SW480 (cell line): Measurements from ENCODE around the gene ARHGAP15.

Experiments used
- DNase-seq: peaks from one replicate; pipeline ENCODE4 v3.0.0-alpha.2; 2016; ENCODE audit warnings: low spot score

The ARHGAP15 gene

DNA sequence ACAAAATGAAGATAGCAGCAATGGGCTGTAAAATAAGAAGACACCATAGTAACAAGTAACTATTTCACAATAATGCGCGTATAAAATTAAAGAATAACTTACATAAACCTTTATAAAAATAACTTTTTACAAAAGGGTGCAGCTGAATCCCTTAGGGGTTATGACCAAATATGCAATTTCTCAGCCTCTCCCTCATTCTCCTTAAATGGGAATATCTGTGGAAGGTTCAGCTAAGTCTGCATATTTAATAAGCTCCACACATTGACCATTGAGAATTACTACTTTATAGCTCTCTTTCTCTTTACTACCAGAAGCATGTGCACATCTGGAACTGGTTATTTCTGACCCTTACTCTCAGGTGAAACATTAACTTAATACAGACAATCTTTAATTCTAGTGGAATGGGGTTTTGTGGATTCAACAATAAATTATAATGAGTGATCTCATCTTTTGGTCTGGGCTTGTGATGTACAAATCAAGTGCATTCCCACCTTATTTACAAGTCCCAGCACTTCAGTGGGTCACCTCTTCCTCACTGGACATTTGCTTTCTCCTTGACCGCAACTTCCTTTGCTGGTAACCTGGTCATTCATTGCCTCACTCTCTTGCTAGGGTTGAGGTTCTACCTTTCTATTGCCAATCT, 15.7 kb downstream of the ARHGAP15 start:
- no peak for DNase-seq

DNA sequence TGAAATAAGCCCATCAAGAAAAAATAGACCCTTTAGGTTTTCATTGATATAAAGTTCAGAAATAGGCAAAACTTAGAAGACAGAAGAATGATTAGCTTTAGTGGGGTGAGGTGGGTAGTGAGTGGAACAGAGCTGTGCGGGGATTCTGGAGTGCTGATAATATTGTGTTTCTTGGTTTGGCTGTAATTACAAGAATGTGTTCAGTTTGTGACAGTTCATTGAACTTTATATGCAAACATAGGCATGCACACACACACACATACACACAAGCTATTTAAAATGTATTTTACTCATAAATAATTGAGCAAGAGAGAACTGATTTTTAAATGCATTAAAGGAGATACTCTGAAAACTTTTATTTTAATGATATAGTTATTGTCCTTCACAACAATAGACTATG, 17.1 kb downstream of the ARHGAP15 start:
- DNase-seq = no peak

DNA sequence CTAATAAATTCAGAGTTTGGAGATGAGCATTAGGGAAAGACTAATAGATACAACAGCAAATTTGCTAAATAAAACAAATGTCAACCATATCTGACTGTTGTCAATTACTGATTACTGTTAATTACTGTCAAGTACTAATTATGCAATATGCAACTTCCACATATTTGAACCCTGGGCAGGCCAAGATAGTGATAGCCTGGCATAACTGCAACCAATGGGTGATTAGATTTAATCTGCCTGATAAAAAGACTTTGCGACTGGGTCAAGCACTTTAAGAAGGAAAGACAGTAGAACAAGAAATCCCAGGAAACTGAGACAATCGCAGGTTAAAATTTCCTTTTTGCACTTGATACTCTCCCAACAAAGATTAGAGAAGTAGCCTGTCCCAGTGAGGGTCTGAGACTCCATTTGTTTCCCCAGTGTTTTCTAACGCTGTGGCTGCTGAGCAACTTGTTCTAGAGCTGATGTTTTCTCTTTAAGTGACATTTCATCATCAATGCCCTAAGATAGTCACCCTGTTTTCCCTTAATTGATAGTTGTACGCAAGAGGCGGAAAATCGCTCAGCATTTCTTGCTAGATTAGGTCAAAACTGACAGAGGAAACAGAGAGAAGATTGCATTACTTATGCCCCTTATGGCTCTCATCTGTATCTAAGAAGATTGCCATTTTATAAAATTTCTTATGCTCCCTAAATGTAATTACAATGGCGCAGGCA, 17.8 kb downstream of the ARHGAP15 start:
- no peak for DNase-seq

DNA sequence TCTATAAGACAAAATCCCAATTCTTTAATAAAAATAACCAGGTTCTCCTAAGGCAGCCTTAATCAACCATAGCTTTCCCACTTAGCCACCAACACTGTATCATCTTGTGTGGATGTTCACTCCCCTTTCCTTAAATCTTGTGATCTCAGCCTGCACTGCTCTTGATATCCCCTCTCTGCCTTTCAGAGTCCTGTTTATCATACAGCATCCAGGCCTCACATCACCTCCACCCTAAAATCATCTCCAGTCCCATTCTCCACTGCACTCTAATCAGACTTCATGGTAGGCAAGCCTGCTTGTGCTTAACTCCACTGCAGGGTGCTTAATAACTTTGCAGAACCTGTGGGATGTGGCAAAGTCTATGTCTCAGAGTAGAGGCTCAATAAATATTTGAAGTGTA, 18.8 kb downstream of the ARHGAP15 start:
- no peak for DNase-seq

DNA sequence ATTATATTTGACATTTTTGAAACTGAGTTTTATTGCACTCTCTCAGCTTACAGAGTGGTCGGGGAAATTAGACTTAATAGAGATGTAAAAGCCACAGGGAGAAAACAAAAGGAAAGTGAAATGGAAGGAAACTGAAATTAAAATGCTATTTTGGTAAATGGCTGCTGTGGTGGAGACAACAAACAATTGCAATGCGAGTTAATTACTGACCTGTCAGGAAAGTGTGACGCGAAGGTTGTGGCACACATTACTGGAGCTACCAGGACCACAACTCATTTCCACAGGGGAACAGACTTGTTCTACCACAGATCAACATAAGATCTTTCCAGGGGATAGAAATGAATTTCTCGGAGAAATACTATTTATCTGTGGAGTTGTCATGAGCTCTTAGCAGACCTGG, 19.5 kb downstream of the ARHGAP15 start:
- DNase-seq = no peak

DNA sequence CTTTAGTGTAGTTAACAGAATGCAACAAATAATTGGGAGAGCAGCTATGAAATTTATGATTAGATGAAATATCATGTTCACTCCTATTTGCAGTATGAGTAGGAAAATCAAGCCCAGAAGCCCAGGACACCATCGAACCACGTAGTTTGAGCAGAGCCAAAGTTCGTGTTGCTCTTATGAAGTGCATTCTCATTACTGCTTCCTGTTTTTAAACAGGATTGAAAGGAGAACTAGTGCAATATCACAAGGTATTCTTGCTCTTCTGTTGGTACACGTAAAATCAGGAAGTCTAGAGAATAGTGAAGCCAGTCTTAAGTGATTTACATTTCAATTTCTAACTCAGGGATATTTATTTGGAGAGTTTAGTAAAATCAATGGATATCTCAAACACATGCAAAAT, 21.1 kb downstream of the ARHGAP15 start:
- no peak for DNase-seq

DNA sequence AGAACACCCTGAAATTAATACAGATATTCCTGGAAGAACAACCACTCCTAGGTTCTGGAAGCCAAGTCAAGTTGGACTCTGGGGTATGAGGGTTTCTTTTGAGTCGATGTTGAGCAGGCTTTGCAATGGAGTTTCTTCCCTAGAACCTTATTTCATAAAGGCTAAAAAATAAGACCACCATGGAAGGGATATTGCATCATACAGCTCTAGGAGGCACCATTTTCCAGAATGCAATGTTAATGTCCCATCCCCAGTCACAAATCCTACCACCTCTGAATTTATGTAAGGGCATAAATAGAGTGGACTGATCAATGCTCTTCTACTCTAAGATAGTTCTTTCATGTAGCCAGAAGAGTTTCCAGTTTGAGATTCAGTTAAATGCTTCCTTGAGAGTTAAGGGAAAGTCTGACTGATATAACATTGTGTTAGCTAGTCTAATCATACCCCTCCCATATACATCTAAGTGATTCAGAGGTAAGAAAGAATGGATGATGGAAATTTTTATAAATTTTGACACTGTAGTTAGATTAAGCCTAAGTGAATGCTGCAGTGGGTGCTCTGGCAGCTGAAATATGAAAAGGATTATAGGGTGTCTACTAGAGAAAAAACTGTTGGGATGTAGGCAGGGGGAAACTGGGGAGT, 22.0 kb downstream of the ARHGAP15 start:
- DNase-seq = no peak

DNA sequence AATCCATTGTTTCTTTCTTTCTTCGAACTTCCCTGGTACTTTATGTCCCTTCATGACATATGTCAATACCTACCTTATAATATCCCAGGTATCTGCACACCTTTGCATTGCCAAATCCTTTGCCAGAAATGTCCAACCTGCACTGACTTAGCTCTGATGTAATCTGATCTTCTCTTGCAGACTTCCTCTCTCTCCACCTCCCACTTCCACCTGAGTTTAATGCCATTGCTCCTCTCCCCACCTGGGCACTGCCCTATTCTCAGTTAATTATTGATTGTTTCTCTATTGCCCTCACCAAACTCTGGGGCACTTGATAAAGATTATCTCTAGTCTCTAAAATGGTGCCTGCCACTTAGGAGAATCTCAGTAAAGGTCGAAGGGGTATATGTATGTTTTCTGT, 23.0 kb downstream of the ARHGAP15 start:
- DNase-seq = no peak

DNA sequence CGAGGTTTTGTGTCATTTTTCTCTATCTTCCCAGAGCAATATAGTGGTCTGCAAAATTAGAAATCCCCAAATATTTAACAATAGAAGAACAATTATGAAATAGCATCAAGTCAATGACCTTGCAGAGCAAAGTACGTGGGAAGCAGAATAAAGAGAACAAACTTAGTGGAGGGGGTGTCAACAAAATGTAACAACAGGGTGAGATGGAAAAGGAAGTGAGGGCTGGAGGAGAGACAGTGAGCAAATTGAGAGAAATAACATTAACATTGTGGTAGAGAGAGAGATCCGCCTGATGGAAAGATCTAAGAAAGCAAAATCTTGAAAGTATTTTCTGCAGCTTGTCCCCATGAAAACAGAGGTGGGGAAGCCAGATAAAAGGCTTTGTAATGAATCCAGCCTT, 23.4 kb downstream of the ARHGAP15 start:
- no peak for DNase-seq

DNA sequence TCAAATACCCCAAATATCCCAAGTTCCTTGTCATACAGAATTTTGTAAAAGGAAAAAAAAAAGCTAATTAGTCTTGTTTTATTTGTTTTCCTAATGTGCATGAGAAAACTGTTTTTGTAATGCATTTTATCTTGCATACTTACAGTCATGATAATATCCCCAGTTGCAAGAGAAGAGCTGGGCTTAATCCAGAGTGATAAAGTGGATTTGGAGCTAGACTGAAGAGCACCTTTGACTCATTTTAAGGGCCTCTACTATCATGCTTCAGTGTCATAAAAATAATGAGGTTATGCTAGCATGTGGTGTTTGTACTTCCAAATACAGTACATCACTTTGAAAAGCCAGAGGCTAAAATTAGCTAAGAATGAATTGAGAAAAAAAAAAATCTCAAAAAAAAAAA, 26.4 kb downstream of the ARHGAP15 start:
- no peak for DNase-seq

DNA sequence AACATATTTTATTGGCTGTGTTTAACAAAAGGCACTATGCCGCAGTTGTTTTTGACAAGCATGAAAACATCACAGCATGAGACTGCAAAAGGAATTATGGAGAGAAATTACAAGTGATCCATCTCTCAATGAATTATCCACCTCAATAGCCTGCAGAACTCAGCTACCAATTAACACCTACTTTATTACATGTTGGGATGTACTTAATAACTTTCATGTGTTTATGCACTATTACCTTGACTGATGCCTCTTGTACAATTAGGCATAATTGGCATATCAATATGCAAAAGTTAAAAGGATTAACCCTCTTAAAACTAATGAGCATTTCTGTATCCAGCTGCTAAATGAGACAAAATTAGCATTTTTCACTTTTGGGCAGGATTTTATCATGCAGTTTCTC, 27.8 kb downstream of the ARHGAP15 start:
- no peak for DNase-seq

DNA sequence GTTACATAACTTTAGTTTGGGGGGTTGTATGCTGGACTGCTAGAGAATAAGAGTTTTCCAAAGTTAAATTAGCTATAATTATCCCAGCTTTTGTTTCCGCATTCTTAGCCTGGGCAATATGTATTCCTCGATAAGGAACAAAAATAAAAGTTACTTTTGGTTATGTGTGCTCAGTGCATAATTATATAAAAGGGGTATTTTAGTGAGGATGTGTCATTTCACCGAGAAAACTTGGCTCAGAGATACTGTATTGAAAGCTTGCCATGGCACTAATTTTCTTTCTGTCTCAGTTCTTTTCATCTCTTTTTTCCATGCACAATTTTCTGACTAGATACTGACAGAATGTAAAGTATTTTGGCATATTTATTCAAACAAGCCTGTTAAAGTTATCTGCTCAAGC, 28.2 kb downstream of the ARHGAP15 start:
- DNase-seq = no peak

DNA sequence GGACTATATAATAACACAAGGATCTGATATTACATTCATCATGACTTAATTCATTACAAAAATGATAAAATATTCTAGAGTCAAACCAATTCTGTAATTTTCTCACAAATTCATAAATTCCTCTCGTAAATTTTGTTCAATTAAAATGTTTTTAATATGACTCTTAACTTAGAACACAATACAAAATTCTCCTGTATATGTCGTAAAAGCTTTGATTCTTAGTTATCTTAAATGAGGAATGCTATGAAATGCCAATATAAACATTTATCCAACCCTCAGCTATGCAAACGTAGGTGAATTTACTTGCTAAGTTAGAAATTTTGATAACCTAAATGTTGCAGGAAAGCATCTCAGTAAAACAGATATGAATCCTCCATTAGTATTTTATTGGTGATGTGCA, 28.9 kb downstream of the ARHGAP15 start:
- DNase-seq = no peak

DNA sequence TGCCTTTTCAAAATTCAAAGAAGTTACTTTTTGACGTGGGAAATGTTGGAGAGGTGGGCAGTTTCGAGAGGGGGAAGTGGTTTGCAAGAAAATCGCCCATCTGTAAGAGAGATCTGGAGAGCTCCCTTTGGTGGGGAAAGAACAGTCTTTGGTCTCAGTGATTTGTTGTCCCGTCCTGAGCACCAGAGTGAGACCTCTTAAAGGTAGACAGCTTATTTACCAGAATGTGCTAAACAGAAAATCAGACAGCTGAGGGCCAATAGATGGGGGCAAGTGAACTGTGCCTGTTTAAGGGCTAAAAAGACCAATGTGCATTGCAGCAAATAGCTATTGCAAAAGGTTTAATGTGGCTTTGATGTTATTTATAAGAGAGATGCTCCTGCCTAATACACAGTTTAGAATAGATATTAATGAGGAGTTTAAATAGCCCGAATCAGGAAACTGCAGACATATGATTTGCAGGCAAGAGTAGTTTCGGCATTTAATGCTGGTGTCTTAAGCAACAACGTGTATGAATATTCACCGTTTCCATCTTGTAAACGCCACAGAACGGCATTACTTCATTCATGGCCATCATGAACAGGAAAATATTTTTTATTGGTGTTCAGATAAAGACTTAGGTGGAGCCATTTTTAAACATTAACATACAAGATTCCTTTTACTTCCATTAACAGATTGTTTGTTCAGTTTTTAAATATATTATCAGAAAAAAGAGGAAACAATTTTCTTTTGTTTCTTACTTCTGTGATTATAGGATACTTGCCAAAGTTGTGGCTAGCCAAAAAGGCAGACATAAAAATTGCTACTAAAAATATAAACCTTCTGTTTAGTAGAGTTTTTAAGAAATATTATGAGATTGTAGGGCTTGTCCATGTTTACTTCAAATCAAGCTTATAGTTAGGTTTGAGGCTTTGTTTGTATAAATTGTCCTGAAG, 29.6 kb downstream of the ARHGAP15 start:
- no peak for DNase-seq

DNA sequence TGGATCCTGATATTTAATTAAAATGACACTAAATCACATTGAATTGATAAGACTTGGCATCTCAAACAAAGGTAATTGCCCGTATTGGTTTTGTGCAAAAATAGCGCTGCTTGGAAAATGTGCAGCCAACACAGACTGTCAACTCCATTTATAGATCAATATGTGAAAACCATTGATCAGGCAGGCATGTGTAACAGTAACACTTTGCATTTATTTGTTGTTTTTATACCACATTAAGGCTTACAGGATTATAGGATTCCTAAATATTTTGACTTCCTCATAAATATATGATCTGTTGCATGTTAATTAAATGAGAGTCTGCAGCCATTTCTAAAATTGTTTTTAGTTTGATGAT, 30.2 kb downstream of the ARHGAP15 start:
- no peak for DNase-seq

DNA sequence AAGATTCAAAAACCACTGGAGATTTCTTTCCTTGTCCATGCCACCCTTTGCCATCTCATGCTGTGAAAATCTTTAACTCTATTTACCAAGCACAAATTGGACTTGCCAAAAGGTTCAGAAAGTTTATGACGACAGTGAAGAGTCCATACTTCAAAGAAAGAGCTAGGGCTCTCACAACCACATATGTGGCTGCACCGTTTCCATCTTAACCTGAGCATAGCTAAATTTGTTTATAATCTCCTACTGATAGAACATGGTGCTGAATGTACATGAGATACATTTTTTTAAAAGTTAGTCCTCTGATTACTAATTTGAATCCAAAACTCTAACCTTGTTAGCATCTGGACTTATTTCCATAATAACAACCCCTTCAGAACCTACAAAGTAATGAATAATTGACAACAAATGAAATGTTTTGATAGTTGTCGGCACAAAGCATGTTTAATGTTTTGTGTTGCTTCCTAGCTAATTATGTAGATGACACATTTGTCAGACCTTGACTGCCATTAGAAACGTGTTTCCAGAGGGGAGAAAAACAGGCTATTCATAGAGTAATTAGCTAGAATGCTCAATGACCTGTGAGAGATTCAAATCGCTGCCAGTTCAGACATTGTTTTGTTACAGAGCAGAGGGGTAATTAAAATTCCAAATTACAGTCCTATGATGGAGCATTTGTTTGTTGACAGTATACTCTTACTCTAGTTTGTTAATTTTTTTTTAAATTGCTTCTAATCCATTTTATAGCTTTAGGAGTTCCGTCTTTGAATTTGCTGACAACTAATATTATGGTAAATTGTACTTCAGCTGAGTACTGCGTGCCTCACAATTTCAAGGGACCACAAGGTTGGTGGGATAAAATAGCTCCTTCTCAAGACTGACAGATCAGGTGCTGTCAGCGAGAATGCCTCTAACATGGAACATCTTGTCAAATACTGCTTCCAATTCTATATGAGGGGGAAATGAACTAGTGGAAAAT, 31.8 kb downstream of the ARHGAP15 start:
- no peak for DNase-seq

DNA sequence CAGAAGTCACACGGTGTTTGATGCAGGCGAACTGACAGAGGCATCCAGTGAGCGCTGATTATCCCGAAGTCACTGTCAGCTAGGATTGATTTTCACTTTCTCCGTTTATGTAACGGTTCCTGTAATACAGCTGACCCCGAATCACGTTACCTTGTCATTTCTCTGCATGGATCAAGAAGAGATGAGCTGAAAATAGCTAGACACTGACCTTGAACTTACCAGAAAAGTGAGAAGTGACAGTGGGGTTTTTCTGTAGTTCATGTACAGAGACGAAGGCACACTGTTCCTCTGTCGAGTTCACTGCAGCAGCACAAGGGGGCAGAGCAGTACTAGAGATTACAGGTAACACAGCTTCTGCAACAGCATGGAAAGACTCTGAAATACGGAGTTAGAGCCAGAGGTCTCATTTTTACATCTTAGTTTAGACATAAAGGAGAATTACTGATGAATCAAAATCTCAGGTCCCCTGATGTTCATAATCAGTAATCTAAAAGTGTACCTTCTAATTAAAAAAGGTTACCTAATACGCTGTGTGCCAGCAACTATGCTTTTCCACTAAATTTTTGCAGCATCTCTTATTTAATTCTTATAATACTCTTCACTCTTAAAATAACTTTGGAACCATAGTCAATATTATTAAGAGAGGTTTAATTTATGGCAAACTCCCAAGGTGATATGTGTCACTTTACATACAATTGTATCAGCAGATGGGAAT, 33.1 kb downstream of the ARHGAP15 start:
- DNase-seq = peak; percentile 62

DNA sequence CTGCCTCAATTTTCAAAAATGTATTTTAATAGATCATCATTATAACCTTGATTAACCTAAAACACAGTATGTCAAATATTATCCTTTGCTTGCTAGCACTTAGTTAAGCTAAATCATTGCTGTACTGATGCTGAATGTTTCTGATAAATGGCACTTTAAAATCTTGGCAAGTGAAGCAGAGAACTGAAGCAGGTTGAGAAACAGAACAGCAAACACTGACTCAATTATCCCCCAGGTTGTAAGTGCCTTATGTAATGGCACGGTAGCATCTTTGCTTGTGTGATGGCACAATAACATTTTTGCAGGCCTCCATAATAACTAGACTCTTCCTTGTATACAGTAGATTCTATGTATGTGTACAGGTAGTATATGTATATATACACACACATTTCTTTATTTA, 33.8 kb downstream of the ARHGAP15 start:
- DNase-seq = no peak

DNA sequence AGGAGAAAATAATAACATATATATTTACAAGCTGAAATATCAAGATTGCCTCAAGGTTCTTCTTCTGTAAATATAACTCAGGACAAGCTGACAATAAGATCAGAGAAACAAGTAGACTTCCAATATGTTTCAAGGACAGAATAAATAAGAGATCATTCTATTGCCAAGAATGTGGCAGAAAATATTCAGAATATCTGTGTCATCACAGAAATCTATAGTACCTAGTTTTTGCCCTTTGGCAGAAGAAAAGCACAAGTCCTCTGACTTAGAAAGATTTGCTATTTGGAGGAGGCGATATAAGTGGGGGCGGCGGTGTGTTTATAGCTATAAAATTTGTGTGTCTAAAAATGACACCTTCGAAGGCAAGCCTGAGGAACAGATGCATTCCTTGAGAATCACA, 34.3 kb downstream of the ARHGAP15 start:
- DNase-seq = no peak

DNA sequence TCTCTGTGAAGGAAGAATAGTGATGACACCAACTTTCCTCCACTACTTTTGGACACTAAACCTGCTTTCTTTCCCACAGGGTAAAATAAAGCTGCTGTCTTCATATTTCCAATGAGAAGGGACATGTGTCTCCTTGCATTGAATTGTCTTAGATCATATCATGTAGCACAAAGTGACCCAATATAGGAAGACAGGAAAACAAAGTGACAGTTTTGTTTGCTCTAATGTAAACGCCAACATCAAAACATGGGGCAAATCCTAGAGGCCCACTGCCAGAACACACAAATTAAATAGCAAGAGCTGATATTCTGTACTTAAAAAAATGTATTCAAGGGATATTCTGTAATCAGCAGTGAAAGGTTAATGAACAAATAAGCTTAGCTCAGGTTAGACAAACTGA, 36.1 kb downstream of the ARHGAP15 start:
- no peak for DNase-seq

DNA sequence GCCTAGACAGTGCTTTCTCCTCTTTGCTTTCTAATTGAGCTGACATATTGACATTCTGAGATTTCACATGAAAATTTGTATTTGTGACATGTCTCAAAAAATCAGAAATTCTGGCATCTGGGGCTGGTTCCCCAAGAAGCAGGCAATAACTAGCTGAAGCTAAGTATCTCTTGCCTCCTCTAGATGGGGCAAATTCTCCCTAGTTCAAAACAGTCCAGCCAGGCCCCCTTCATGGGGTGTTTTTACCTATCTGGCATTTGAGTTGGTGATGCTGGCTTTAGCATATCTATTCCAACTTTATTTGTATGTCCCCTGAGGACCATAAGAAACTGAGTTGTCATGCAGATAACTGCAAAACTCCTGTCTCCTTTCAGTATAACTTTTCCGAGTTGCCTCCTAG, 39.9 kb downstream of the ARHGAP15 start:
- DNase-seq = no peak
